AG09309 (cell line): ENCODE measurements around the gene CHD9.
"Not testable (repeated sequence)": the region's sequence is repeated elsewhere in the genome, so short reads cannot be mapped to it uniquely, and the experiment has no call there.

Source experiments
- DNase-seq: peaks from one replicate; pipeline ENCODE4 v3.0.0-alpha.2; 2010; ENCODE audit warnings: low read depth
- H3K4me3 ChIP-seq: 2 replicates; pipeline ENCODE4 v1.5.1; 2011; ENCODE audit warnings: mild to moderate bottlenecking, low read depth, low read length, moderate library complexity; ENCODE audit not compliant: control insufficient read depth
- CTCF ChIP-seq: IDR thresholded peaks from 2 replicates; pipeline ENCODE4 v1.5.1; 2011; ENCODE audit warnings: mild to moderate bottlenecking, low read depth, low read length, inconsistent platforms; ENCODE audit not compliant: insufficient read depth, control insufficient read depth; ENCODE audit errors: missing control alignments

The CHD9 gene

GRCh38 chr16:53065461-53066061 is 10.8 kb downstream of the CHD9 start:
- no peak for DNase-seq
- no peak overlapping the region for H3K4me3 ChIP-seq
- TF ChIP-seq CTCF: no peak

DNA sequence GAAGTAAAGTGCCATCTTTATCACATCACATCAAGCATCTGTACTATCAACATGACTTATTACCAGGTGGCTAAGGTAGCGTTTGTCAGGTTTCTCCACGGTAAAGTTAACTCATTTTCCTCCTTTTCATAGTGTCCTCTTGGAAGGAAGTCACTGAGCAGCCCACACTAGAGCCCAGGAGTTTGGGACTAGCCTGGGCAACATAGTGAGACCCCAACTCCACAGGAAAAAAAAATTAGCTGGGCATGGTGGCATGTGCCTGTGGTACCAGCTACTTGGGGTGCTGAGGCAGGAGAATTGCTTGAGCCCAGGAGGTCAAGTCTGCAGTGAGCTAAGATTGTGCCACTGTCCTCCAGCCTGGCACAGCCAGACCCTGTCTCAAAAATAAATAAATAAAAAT is 12.9 kb downstream of the CHD9 start:
- TF ChIP-seq CTCF: no peak
- H3K4me3 ChIP-seq: no peak overlapping the region
- no peak for DNase-seq

DNA sequence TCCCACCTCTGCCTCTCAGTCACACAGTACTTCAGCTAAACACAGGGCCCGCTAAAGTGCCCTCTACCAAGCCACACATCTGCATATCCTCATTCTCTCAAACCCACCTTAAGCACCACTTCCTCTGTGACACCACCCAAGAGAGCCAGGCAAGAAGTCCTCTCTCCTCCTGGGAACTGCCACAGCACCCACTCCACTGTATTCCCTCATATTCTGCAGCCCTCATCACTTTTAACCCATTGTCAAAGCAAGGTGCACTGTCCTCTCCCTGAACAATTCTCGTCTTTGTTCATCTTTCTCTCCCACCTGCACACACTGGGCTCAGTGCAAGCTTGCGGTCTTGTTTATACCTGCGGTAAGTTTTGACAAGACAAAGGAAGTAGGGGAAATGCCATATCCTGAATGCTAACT is 13.6 kb downstream of the CHD9 start:
- DNase-seq: no peak
- TF ChIP-seq CTCF: no peak
- H3K4me3 ChIP-seq: no peak overlapping the region

DNA sequence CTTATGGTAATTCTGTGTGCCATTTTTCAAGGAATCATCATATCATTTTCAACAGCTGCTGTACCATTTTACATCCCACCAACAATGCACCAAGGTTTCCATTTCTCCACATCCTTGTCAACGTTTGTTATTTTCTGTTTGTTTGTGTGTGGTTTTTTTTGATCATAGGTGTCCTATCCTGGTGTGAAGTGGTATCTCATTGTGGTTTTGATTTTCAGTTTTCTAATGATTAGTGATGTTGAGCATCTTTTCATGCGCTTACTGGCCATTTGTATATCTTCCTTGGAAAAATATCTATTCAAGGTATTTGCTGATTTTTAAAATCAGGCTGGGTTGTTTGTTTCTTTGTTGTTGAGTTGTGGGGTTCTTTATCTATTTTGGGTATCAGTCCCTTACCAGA is 15.0 kb downstream of the CHD9 start:
- H3K4me3 ChIP-seq: no peak overlapping the region
- DNase-seq: no peak
- TF ChIP-seq CTCF: no peak

DNA sequence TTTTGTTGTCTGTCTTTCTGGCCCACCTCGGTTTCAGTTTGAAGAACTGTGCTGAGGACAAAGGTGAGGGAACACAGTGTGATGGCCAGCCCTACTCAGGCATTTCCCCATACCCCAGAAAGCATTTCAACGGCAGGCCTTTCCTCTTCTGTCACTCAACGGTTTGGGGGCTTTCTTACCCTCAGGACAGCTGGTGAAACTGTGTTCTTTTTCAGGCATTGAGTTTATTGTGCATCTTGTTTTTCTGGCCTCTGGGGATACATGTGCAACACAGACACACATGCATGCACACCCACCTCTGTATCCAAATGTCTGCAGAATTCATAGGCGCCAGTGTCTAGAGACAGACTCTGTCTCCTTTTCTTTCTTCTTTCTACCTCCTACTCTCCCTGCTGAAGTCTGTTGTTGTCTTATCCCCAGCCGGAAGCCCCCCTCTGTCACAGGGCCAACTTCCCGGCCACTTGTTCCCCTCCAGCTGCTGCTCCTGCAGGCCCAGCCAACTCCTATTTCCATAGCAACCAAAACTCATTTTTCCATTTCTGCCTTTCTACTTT is 17.0 kb downstream of the CHD9 start:
- no peak for TF ChIP-seq CTCF
- DNase-seq: no peak
- H3K4me3 ChIP-seq: no peak overlapping the region

GRCh38 chr16:53073022-53073421 is 18.2 kb downstream of the CHD9 start:
- H3K4me3 ChIP-seq: no peak overlapping the region
- DNase-seq: no peak
- TF ChIP-seq CTCF: no peak

DNA sequence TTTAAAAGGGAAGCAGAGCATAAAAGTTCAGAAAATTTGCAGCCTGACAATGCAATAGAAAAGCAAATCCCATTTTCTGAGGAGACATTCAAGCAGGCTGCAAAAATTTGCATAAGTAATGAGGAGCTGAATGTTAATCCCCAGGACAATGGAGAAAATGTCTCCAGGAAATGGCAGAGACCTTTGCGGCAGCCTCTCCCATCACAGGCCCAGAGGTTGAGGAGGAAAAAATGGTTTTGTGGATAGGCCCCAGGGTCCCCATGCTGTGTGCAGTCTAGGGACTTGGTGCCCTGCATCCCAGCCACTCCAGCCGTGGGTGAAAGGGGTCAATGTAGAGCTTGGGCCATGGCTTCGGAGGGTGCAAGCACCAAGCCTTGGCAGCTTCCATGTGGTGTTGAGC is 19.5 kb downstream of the CHD9 start:
- not testable (repeated sequence) for H3K4me3 ChIP-seq

GRCh38 chr16:53075461-53075860 is 20.7 kb downstream of the CHD9 start:
- not testable (repeated sequence) for H3K4me3 ChIP-seq

More for the DNA sequence above, 19.5 kb downstream of the CHD9 start:
- not testable (repeated sequence) for DNase-seq

More at GRCh38 chr16:53075461-53075860, 20.7 kb downstream of the CHD9 start:
- DNase-seq: not testable (repeated sequence)
